ENCODE data around the gene OBP2A.

OBP2A gene

GRCh38 chr9:135552698-135553171 is 6.8 kb downstream of the OBP2A start:
- DNase-seq, result no peak

GRCh38 chr9:135554718-135555117 is 8.8 kb downstream of the OBP2A start:
- DNase-seq, result no peak

- no peak for DNase-seq
Observed at GRCh38 chr9:135555203-135555602, 9.3 kb downstream of the OBP2A start.

GRCh38 chr9:135555910-135556309 is 10.0 kb downstream of the OBP2A start:
- no peak for DNase-seq

- no peak for DNase-seq
Observed at GRCh38 chr9:135559606-135560005, 13.7 kb downstream of the OBP2A start.

GRCh38 chr9:135561391-135562234 is 15.7 kb downstream of the OBP2A start, which contains the start of gene PAEP:
PAEP (plus strand) TSS chr9:135561756.
- DNase-seq, result no peak

- no peak for DNase-seq
Observed at GRCh38 chr9:135562235-135562745, 16.4 kb downstream of the OBP2A start.

GRCh38 chr9:135563039-135563476 is 17.1 kb downstream of the OBP2A start:
- DNase-seq, result no peak

- DNase-seq, result no peak
Observed at GRCh38 chr9:135563858-135564257, 17.9 kb downstream of the OBP2A start.

- DNase-seq, result no peak
Observed at GRCh38 chr9:135565141-135565628, 19.3 kb downstream of the OBP2A start.

GRCh38 chr9:135565636-135566035 is 19.7 kb downstream of the OBP2A start:
- DNase-seq, result no peak

GRCh38 chr9:135566552-135566951 is 20.6 kb downstream of the OBP2A start:
- DNase-seq, result no peak

GRCh38 chr9:135567311-135567710 is 21.4 kb downstream of the OBP2A start:
- peak; percentile 14 to 34 for DNase-seq

- DNase-seq, result no peak
Observed at GRCh38 chr9:135568026-135568425, 22.1 kb downstream of the OBP2A start.

- no peak for DNase-seq
Observed at GRCh38 chr9:135570456-135570855, 24.5 kb downstream of the OBP2A start.

GRCh38 chr9:135572233-135572632 is 26.3 kb downstream of the OBP2A start:
- no peak for DNase-seq

- no peak for DNase-seq
Observed at GRCh38 chr9:135573124-135573523, 27.2 kb downstream of the OBP2A start.

GRCh38 chr9:135574331-135574730 is 28.4 kb downstream of the OBP2A start:
- no peak for DNase-seq

- DNase-seq, result no peak
Observed at GRCh38 chr9:135574943-135575342, 29.0 kb downstream of the OBP2A start.

GRCh38 chr9:135575995-135576631 is 30.2 kb downstream of the OBP2A start:
- no peak for DNase-seq

GRCh38 chr9:135577256-135577655 is 31.3 kb downstream of the OBP2A start:
- DNase-seq, result no peak

- no peak for DNase-seq
Observed at GRCh38 chr9:135579356-135579755, 33.4 kb downstream of the OBP2A start.

GRCh38 chr9:135579889-135580660 is 34.1 kb downstream of the OBP2A start:
- no peak for DNase-seq
